ENCODE data around the gene ZNF497.
"Not testable (repeated sequence)": the region's sequence is repeated elsewhere in the genome, so short reads cannot be mapped to it uniquely, and the experiment has no call there.

The ZNF497 gene

GRCh38 chr19:58382997-58383603 is 20.5 kb upstream of the ZNF497 start:
- ATAC-seq (no peak), DNase-seq (no peak)
- Mint-ChIP-seq H3K27ac (no peak overlapping the region), H3K27me3 (no peaks in the 10 kb centered on the region), H3K4me1 (peaks cover 49% of the 10 kb centered on the region), H3K4me3 (peak overlapping the region in 1 of 2 donors; percentile 54), H3K9me3 (no peaks in the 10 kb centered on the region)

- Mint-ChIP-seq H3K27ac (peak overlapping the region; percentile 91 to 92), H3K4me3 (peak overlapping the region; percentile 89 to 91), H3K27me3 (no peaks in the 10 kb centered on the region)
Observed at GRCh38 chr19:58381460-58382212, 19.1 kb upstream of the ZNF497 start.

GRCh38 chr19:58380662-58381459 is 18.3 kb upstream of the ZNF497 start, which contains the start of gene ZNF837:
TSS of gene ZNF837 (minus strand) at chr19:58381030. CDS start at chr19:58369332, 11,698 bp downstream.
- no peaks in the 10 kb centered on the region for H3K9me3 Mint-ChIP-seq
- DNase-seq (peak; percentile 98 to 99), ATAC-seq (peak; percentile 91)
- H3K27ac Mint-ChIP-seq: peak within 1 kb of the TSS; percentile 91 to 93
- H3K27me3 Mint-ChIP-seq: no peaks in the 10 kb centered on the region
- peak within 1 kb of the TSS; percentile 89 to 91 for H3K4me3 Mint-ChIP-seq
- peaks cover 48% of the 10 kb centered on the region for H3K4me1 Mint-ChIP-seq

More at GRCh38 chr19:58381460-58382212, 19.1 kb upstream of the ZNF497 start:
- Mint-ChIP-seq H3K9me3 (no peaks in the 10 kb centered on the region), H3K4me1 (peaks cover 51% of the 10 kb centered on the region)
- no peak for DNase-seq
- no peak for ATAC-seq

- peaks cover 41% of the 10 kb centered on the region for H3K4me1 Mint-ChIP-seq
- ATAC-seq (no peak), DNase-seq (no peak)
- H3K27ac Mint-ChIP-seq: peak overlapping the region; percentile 89 to 93
- H3K27me3 Mint-ChIP-seq: no peaks in the 10 kb centered on the region
- H3K9me3 Mint-ChIP-seq: no peaks in the 10 kb centered on the region
- H3K4me3 Mint-ChIP-seq: peak overlapping the region; percentile 89 to 91
Observed at GRCh38 chr19:58380037-58380661, 17.6 kb upstream of the ZNF497 start.

GRCh38 chr19:58379246-58379645 is 16.7 kb upstream of the ZNF497 start:
- ATAC-seq (no peak), DNase-seq (no peak)
- H3K27me3 Mint-ChIP-seq: no peaks in the 10 kb centered on the region
- H3K4me3 Mint-ChIP-seq: peak overlapping the region; percentile 89 to 91
- peak overlapping the region; percentile 55 to 89 for H3K27ac Mint-ChIP-seq
- H3K4me1 Mint-ChIP-seq: peaks cover 36% of the 10 kb centered on the region
- no peaks in the 10 kb centered on the region for H3K9me3 Mint-ChIP-seq

- H3K27ac Mint-ChIP-seq, H3K27me3 Mint-ChIP-seq, DNase-seq, H3K4me3 Mint-ChIP-seq, H3K9me3 Mint-ChIP-seq, ATAC-seq: not testable (repeated sequence)
- H3K4me1 Mint-ChIP-seq: peaks cover 31% of the 10 kb centered on the region
Observed at GRCh38 chr19:58376724-58377123, 14.2 kb upstream of the ZNF497 start.

- H3K9me3 Mint-ChIP-seq: no peaks in the 10 kb centered on the region
- no peak overlapping the region for H3K27ac Mint-ChIP-seq
- DNase-seq (no peak), ATAC-seq (no peak)
- no peaks in the 10 kb centered on the region for H3K27me3 Mint-ChIP-seq
- peaks cover 19% of the 10 kb centered on the region for H3K4me1 Mint-ChIP-seq
- no peak overlapping the region for H3K4me3 Mint-ChIP-seq
Observed at GRCh38 chr19:58374200-58374599, 11.6 kb upstream of the ZNF497 start.

- ATAC-seq (no peak), DNase-seq (no peak)
- Mint-ChIP-seq H3K9me3 (no peaks in the 10 kb centered on the region), H3K27ac (no peak overlapping the region), H3K4me3 (no peak overlapping the region), H3K4me1 (peaks cover 5% of the 10 kb centered on the region), H3K27me3 (no peaks in the 10 kb centered on the region)
Observed at GRCh38 chr19:58372311-58373133, 10.0 kb upstream of the ZNF497 start.

GRCh38 chr19:58368561-58369360 is 6.2 kb upstream of the ZNF497 start:
- Mint-ChIP-seq H3K4me3 (no peak overlapping the region), H3K27me3 (no peaks in the 10 kb centered on the region), H3K4me1 (no peaks in the 10 kb centered on the region), H3K27ac (no peak overlapping the region), H3K9me3 (no peaks in the 10 kb centered on the region)
- DNase-seq: no peak
- ATAC-seq: peak; percentile 63

GRCh38 chr19:58367698-58368454 is 5.3 kb upstream of the ZNF497 start:
- no peak overlapping the region for H3K27ac Mint-ChIP-seq
- peaks cover 3% of the 10 kb centered on the region for H3K4me1 Mint-ChIP-seq
- ATAC-seq: peak; percentile 11

GRCh38 chr19:58366585-58367430 is 4.3 kb upstream of the ZNF497 start:
- H3K27me3 Mint-ChIP-seq: no peaks in the 10 kb centered on the region
- no peak for DNase-seq
- H3K9me3 Mint-ChIP-seq: no peaks in the 10 kb centered on the region

More at GRCh38 chr19:58367698-58368454, 5.3 kb upstream of the ZNF497 start:
- no peaks in the 10 kb centered on the region for H3K27me3 Mint-ChIP-seq
- no peak overlapping the region for H3K4me3 Mint-ChIP-seq
- H3K9me3 Mint-ChIP-seq: no peaks in the 10 kb centered on the region
- no peak for DNase-seq

GRCh38 chr19:58364146-58364545 is 1.6 kb upstream of the ZNF497 start:
- H3K9me3 Mint-ChIP-seq: no peaks in the 10 kb centered on the region
- peak overlapping the region in 1 of 2 donors; percentile 18 for H3K4me3 Mint-ChIP-seq
- H3K4me1 Mint-ChIP-seq: peaks cover 20% of the 10 kb centered on the region
- DNase-seq (no peak), ATAC-seq (no peak)
- H3K27ac Mint-ChIP-seq: no peak overlapping the region
- H3K27me3 Mint-ChIP-seq: no peaks in the 10 kb centered on the region

More at GRCh38 chr19:58366585-58367430, 4.3 kb upstream of the ZNF497 start:
- no peak for ATAC-seq
- H3K4me3 Mint-ChIP-seq: no peak overlapping the region
- no peak overlapping the region for H3K27ac Mint-ChIP-seq
- H3K4me1 Mint-ChIP-seq: peaks cover 10% of the 10 kb centered on the region

- no peaks in the 10 kb centered on the region for H3K9me3 Mint-ChIP-seq
- no peaks in the 10 kb centered on the region for H3K27me3 Mint-ChIP-seq
- DNase-seq: peak; percentile 58 to 74
- H3K27ac Mint-ChIP-seq: peak overlapping the region; percentile 96 to 98
- peaks cover 33% of the 10 kb centered on the region for H3K4me1 Mint-ChIP-seq
- ATAC-seq: peak; percentile 47
- H3K4me3 Mint-ChIP-seq: peak overlapping the region; percentile 95 to 98
Observed at GRCh38 chr19:58361900-58362271, 665 bp downstream of the ZNF497 start.

Measured in stimulated activated naive CD8-positive, alpha-beta T cell treated with anti-CD3 and anti-CD28 coated beads, Interleukin-15, amount 100 ng/mL, for 72 hours (primary cell).